ENCODE results near the gene CLDN19. TPM values are rescaled to one million over a fixed set of nuclear protein-coding genes. Genes with fewer than 3 reads are reported as not detected.

The CLDN19 gene
- total and polyA plus RNA-seq, 9 of the 15 experiments (the other 6 are each of a cell fraction or from before 2014, with no cell fraction given) = not detected

- TF ChIP-seq ZBTB9 (CRISPR knock-in tag; IDR thresholded peaks at IDR 0.05) (no peak), ETV5 (CRISPR knock-in tag; IDR thresholded peaks at IDR 0.05; ENCODE audit: low read depth) (no peak), SNIP1 (IDR thresholded peaks at IDR 0.05; ENCODE audit: low read depth) (no peak), ZNF318 (IDR thresholded peaks at IDR 0.05; ENCODE audit: borderline replicate concordance in 1 of 2, low read depth in 1 of 2) (no peak), CREB3 (tag; conservative IDR thresholded peaks at IDR 0.05; ENCODE audit: low read depth) (no peak)
Measured at GRCh38 chr1:42780176-42780575, 40.1 kb upstream of the CLDN19 start (continued).
